ENCODE results near the gene BRCA1.
"Not testable (repeated sequence)": the region's sequence is repeated elsewhere in the genome, so short reads cannot be mapped to it uniquely, and the experiment has no call there.

The BRCA1 gene

DNA sequence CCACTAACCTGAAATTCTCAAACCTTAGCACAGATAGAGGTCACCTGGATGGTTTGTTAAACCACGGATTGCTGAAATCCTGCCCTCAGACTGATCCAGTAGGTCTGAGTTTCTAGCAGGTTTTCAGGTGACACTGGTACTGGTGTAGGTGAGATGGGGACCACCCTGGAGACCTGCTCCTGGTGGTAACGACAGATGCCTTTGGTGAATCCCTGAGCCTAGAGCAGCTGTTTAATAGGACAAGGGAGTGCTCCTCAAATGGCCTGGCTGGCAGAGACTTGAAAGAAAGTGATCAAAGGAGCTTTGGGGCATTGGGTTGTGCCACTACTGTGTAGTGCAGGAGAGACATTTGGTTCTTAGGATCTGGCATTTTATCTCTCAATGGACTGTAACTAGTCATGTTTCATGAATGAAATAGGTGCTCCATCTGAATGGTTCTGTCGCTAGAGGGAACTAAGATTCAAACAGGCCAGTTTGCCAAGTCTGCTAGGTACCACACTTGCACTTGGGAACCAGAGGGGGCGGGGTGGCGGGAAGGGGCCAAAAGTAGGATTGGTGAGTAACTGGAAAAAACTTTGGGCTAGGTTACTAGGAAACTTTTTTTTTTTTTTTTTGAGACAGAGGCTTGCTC is 121.5 kb downstream of the BRCA1 start:
- no peak for DNase-seq (ENCODE audit: low read depth in 2 of 2)

DNA sequence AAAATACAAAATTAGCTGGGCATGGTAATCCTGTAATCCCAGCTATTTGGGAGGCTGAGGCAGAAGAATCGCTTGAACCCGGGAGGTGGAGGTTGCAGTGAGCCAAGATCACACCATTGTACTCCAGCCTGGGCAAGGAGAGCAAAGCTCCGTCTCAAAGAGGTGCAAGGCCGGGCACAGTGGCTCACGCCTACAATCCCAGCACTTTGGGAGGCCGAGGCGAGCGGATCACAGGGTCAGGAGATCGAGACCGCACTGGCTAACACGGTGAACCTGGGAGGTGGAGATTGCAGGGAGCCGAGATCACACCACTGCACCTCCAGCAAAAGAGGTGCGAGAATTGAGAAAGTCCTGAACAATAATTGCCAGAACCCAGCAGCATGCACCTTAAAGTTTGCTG is 124.3 kb downstream of the BRCA1 start:
- DNase-seq (ENCODE audit: low read depth in 2 of 2), result not testable (repeated sequence)

DNA sequence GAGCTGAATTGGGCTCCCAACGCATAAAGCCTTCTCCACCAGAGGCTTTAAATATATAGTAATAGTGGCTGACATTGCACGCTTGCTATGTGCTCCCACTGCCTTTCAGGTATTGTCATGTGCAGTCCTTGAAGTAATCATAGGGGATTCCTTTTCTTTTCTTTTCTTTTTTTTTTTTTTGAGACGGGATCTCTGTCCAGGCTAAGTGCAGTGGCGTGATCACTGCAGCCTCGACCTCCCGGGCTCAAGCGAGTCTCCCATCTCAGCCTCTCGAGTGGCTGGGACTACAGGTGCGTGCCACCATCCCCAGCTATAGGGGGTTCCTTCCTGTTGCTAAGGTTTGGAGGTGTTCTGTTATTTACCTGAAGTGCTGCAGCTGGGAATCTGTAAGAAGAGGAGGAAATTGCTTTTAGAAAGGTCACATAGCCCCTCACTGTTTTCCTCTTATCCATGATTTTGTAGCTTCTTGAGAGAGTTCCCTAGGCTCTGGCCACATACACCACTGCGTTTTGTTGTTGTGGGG is 126.1 kb downstream of the BRCA1 start:
- DNase-seq (ENCODE audit: low read depth in 2 of 2), result no peak

DNA sequence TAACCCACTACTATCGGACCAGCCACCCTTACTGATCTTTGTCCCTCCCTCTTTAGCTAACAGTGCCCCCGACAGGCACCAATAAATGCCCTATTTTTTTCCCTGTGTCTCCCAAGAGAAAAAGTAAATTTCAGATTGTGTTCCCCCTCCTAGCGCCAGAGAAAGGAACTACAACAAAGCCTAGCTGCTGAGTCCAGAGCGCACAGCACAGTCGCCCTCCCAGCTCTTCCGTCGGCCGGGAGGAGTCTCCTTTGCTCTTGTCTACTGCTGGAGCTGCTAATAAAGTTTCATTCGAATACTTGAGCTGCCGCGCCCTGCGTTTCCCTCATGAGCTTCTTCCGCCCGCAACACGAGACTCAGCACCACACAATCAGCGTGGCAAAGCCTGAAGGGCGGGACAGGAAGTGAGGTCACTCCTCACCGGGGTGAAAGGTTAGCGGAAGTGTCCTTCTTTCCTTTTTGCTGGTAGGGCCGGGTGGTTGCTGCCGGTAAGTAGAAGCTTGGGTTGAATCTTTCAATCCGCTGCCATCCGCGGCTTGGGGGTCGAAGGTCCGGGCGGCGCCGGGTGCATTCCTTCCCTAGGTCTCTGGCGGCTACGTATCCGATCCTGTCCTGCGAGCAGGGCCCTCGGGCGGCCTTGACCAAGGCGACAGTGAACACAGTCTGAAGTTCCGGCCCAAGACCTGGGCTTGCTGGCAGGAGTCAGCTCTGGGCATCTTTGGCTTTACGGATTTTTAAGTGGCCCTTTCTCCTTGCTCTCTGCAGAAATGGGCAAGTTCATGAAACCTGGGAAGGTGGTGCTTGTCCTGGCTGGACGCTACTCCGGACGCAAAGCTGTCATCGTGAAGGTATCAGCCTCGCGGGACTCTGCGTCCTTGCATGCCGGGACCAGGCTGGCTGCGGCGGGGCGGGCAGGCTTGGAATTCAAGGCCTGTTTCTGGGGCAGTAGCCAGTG is 126.9 kb downstream of the BRCA1 start, which contains the start of gene RPL27:
Gene RPL27, plus strand, starts transcription at position 436 of the 955 bp plus-strand sequence. Its CDS starts 332 bp downstream, at position 768.
- peak; percentile 90 to 95 for DNase-seq (ENCODE audit: low read depth in 2 of 2)

DNA sequence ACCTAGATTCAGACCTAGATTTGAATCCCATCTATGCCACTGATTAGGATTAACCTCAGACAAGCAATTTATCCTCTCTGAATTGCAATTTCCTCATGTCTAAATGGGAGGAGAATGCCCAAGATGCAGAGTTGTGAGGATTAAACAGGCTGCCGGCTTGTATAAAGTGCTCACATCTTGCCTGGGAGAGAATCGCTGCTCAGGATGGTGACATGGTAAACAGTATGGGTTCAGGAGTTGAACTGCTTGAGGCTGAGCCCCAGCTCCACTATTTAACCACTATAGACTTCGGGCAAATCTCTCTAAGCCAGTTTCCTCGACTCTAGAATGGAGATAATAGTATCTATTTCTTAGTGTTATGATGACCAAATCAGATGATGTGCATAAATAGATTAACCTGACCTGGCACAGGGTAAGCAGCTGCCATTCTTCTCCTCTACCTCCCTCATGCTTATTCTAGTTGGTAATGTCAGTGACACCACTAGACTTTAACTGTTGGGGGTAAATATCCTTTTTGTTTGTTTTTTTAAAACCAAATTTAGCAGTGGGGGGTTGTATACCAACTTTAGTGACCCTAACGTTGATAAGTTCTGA is 127.7 kb downstream of the BRCA1 start:
- no peak for DNase-seq (ENCODE audit: low read depth in 2 of 2)

Data from stimulated activated CD4-positive, alpha-beta T cell treated with anti-CD3 and anti-CD28 coated beads, Interleukin-4, amount 100 ng/mL, for 48 hours (primary cell).